ENCODE measurements around the gene RPGR.
A peak's percentile ranks its signal among the peaks of the same experiment; 100 is the strongest.

RPGR gene

DNA sequence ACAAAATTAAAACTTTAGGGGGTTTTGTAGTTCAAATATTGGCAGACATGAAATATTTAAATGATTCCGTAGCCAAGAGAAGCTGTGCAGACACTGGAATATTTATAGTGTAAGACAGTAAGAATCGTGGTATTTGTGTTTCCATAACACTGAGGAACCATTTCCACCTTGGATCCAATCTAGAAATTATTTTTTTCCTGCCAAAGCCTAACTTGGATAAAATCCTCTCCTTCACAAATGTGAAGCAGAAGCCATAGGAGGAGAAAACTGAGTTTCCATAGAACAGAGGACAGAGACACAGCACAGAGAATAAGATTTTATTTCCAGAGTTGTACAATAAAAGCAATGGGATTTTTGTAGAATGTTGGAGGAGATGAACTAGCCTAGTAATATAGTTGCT lies 86.8 kb downstream of the RPGR start:
- no peak overlapping the region for H3K4me3 ChIP-seq (ENCODE audit: low read length)
- no peak for DNase-seq (ENCODE audit: low read depth)
- TF ChIP-seq CTCF (conservative IDR thresholded peaks at IDR 0.05; ENCODE audit: low read length): no peak

DNA sequence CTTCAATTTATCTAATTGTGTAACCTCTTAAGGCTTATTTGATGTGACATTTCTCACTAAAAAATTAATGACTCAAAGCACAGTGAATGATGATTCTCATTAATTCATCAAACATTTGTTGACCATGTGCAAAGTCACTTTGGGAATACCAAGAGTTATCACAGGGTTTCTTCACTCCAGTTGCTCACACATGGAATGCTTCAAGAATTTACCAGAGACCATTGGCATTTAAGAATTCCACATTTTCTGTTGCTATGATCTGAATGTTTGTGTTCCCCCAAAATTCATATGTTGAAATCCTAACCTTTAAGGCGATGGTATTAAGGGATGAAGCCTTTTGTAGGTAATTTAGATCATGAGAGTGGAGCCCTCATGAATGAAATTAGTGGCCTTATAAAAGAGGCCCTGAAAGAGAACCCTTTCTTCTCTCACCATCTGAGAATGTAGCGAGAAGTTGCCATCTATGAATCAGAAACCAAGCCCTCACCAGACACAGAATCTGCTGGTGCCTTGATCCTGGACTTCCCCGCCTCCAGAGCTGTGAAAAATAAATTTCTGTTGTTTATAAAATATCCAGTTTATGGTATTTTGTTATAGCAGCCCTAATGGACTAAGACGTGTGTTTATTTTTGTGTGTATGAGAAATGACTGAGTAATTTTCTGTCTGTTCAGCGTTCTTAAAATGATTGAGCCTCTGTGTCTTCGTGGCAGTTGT lies 90.3 kb downstream of the RPGR start:
- DNase-seq (ENCODE audit: low read depth): peak; percentile 88
- no peak for TF ChIP-seq CTCF (conservative IDR thresholded peaks at IDR 0.05; ENCODE audit: low read length)
- H3K4me3 ChIP-seq (ENCODE audit: low read length): no peak overlapping the region

- H3K4me3 ChIP-seq (ENCODE audit: low read length): no peak overlapping the region
- no peak for TF ChIP-seq CTCF (conservative IDR thresholded peaks at IDR 0.05; ENCODE audit: low read length)
- peak; percentile 89 for DNase-seq (ENCODE audit: low read depth)
These were observed 93.2 kb downstream of the RPGR start for GRCh38 chrX:38233891-38234667.

DNA sequence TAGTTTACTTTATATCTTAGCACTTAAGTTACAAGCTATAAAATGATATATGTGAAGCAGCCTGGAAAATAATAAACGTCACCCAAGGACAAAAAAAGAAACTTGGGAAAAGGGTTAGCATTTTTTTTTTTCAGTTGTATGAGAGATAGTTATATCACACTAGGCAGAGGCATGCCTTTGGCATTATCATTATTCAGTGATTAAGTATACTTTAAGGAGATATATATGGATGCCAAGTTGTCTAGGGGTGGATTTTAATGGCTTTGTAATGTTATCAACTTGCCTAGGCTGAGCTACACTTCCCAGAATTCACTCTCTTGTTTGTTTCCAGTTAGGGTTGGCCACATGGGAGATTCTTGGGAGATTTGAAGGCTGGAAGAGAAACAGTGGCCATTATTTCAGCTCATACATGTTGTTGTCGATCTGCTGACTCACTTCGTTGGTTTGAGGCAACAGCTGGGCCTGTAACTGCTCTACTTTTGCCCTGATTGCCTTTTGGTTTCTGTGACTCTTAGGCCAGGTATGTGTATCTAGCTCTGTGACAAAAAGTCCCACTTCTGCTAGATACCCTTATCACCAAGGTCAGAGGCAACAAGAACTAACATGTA lies 95.1 kb downstream of the RPGR start:
- no peak overlapping the region for H3K4me3 ChIP-seq (ENCODE audit: low read length)
- no peak for TF ChIP-seq CTCF (conservative IDR thresholded peaks at IDR 0.05; ENCODE audit: low read length)
- DNase-seq (ENCODE audit: low read depth): peak; percentile 72

GRCh38 chrX:38225093-38225492 lies 102.2 kb downstream of the RPGR start:
- peak; percentile 32 for DNase-seq (ENCODE audit: low read depth)
- no peak overlapping the region for H3K4me3 ChIP-seq (ENCODE audit: low read length)
- no peak for TF ChIP-seq CTCF (conservative IDR thresholded peaks at IDR 0.05; ENCODE audit: low read length)

GRCh38 chrX:38224160-38224559 lies 103.1 kb downstream of the RPGR start:
- no peak overlapping the region for H3K4me3 ChIP-seq (ENCODE audit: low read length)
- no peak for DNase-seq (ENCODE audit: low read depth)
- TF ChIP-seq CTCF (conservative IDR thresholded peaks at IDR 0.05; ENCODE audit: low read length): no peak

Measured in AG10803 (cell line).